HG03139 (cell line): Measurements from ENCODE around the gene MMD2.

Source experiments
- ATAC-seq: cut with Tn5 transposase; IDR thresholded peaks from one replicate; pipeline ENCODE4 v1.9.1; 2021; ENCODE audit not compliant: unreplicated experiment

MMD2 gene

GRCh38 chr7:4873071-4873944 is 85.7 kb downstream of the MMD2 start:
- ATAC-seq: no peak

GRCh38 chr7:4871930-4872675 is 86.9 kb downstream of the MMD2 start:
- ATAC-seq: no peak

GRCh38 chr7:4871056-4871680 is 87.8 kb downstream of the MMD2 start:
- ATAC-seq: no peak

- no peak for ATAC-seq
Observed at GRCh38 chr7:4868493-4868892, 90.5 kb downstream of the MMD2 start.

GRCh38 chr7:4866528-4867496 is 92.2 kb downstream of the MMD2 start:
- no peak for ATAC-seq

GRCh38 chr7:4862156-4862555 is 96.8 kb downstream of the MMD2 start:
- ATAC-seq: no peak

GRCh38 chr7:4861673-4862072 is 97.3 kb downstream of the MMD2 start, which contains the start of gene PAPOLB:
TSS of gene PAPOLB (minus strand) at chr7:4862030. CDS start at chr7:4861810, 220 bp downstream.
- ATAC-seq: no peak

GRCh38 chr7:4861227-4861626 is 97.8 kb downstream of the MMD2 start:
- no peak for ATAC-seq

- no peak for ATAC-seq
Observed at GRCh38 chr7:4857189-4857588, 101.8 kb downstream of the MMD2 start.

GRCh38 chr7:4856336-4857057 is 102.5 kb downstream of the MMD2 start:
- ATAC-seq: no peak
